Measurements from ENCODE around the gene ITGB2.

GRCh38 chr21:44931501-44932407 lies 11.1 kb upstream of the ITGB2 start:
- no peak for TF ChIP-seq CTCF (IDR thresholded peaks at IDR 0.05)
- peak; percentile 49 for TF ChIP-seq POLR2A (IDR thresholded peaks at IDR 0.05)
